Activated B cell treated with CpG ODN at 0.5 μM for 24 hours (primary cell): ENCODE data around the gene OTUD7B. TPM values are rescaled to one million over a fixed set of nuclear protein-coding genes. Genes with fewer than 3 reads are reported as not detected.
"Not testable (repeated sequence)": the region's sequence is repeated elsewhere in the genome, so short reads cannot be mapped to it uniquely, and the experiment has no call there.

ENCODE experiments used
- ATAC-seq: fragments of 200-7000 bp; cut with Tn5 transposase; one replicate; pipeline ENCODE4 v1.10.0; 2021; ENCODE audit warnings: low read depth, mild to moderate bottlenecking, moderate library complexity
- CTCF ChIA-PET: fragments of 350-600 bp; sonication (Branson Sonifier 250); formaldehyde crosslinking; loops from one replicate; lab custom pipeline; 2021; ENCODE audit warnings: antibody characterized with exemption; lab: Charles Lee
- POLR2A ChIA-PET: fragments of 350-600 bp; sonication (Branson Sonifier 250); formaldehyde crosslinking; loops from one replicate; lab custom pipeline; 2021; ENCODE audit warnings: antibody characterized with exemption; lab: Charles Lee
- DNase-seq: peaks from one replicate; pipeline ENCODE4 v3.0.0; 2022
- H3K27ac Mint-ChIP-seq: one replicate; pipeline ENCODE4 v1.8.0; 2020; ENCODE audit warnings: mixed read lengths
- H3K27me3 Mint-ChIP-seq: one replicate; pipeline ENCODE4 v1.8.0; 2021; ENCODE audit warnings: mixed read lengths
- H3K36me3 Mint-ChIP-seq: one replicate; pipeline ENCODE4 v1.8.0; 2021; ENCODE audit warnings: low read depth, mixed read lengths
- H3K4me1 Mint-ChIP-seq: one replicate; pipeline ENCODE4 v1.8.0; 2021; ENCODE audit warnings: mixed read lengths
- H3K4me3 Mint-ChIP-seq: one replicate; pipeline ENCODE4 v1.8.0; 2020; ENCODE audit warnings: mild to moderate bottlenecking, mixed read lengths
- H3K9me3 Mint-ChIP-seq: one replicate; pipeline ENCODE4 v1.8.0; 2020; ENCODE audit warnings: mixed read lengths
- intact Hi-C: fragments of 100-400 bp; cut with micrococcal nuclease; formaldehyde crosslinking; loops from one replicate; pipeline ENCODE4 v1.15.1; 2024
- total RNA-seq: library from RNA; stranded (reverse); gene quantifications from 2 replicates; pipeline ENCODE4 v1.2.3, GENCODE V29; 2022
- TF ChIP-seq, protein P1 (sequence below): fragments of 200-600 bp; IDR thresholded peaks from one replicate; pipeline ENCODE4 v1.8.0; 2022; ENCODE audit warnings: antibody characterized with exemption, mild to moderate bottlenecking

The OTUD7B gene
- total RNA-seq, 1 donor from 2014 or later = 4.3 TPM

DNA sequence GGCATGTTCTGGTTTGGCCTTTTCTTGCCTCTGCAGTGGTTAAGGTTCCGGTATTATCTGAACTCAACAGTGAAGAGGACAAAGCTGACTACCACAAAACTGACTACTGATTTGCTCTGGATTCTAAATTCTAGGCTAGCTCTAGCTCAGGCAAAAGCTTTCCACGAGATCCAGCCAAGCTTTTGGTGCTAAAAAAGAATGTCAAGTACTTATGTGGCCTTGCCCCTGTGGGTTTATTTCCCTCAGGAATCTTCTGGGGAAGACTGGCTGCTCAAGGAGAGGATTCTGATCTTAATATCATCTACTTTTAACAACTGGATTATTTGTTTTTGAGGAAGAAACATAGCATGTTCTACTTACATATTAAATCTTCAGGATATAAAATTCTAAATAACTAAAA, 47.8 kb downstream of the OTUD7B start:
- Mint-ChIP-seq H3K27ac (no peak overlapping the region), H3K36me3 (peaks cover 3% of the 10 kb centered on the region), H3K4me1 (peaks cover 4% of the 10 kb centered on the region), H3K4me3 (no peak overlapping the region), H3K9me3 (peaks cover 2% of the 10 kb centered on the region), H3K27me3 (peaks cover 2% of the 10 kb centered on the region)
- ATAC-seq = no peak
- no peak for DNase-seq
- intact Hi-C loops = loop anchor here (1.0 to 5.0 kb wide), 7 partner anchors 50 to 225 kb away; partner anchors contain the start of gene OTUD7B
- TF ChIP-seq, protein P1, sequence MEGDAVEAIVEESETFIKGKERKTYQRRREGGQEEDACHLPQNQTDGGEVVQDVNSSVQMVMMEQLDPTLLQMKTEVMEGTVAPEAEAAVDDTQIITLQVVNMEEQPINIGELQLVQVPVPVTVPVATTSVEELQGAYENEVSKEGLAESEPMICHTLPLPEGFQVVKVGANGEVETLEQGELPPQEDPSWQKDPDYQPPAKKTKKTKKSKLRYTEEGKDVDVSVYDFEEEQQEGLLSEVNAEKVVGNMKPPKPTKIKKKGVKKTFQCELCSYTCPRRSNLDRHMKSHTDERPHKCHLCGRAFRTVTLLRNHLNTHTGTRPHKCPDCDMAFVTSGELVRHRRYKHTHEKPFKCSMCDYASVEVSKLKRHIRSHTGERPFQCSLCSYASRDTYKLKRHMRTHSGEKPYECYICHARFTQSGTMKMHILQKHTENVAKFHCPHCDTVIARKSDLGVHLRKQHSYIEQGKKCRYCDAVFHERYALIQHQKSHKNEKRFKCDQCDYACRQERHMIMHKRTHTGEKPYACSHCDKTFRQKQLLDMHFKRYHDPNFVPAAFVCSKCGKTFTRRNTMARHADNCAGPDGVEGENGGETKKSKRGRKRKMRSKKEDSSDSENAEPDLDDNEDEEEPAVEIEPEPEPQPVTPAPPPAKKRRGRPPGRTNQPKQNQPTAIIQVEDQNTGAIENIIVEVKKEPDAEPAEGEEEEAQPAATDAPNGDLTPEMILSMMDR = no peak
- ChIA-PET CTCF (interaction anchor here (0.7 to 3.3 kb wide), 27 partner anchors 10 to 260 kb away, joined by 3 to 57 read pairs (median 4); partner anchors contain the start of genes OTUD7B and VPS45), POLR2A (interaction anchor here (0.6 to 2.2 kb wide), 6 partner anchors 76 to 309 kb away, joined by 4 to 12 read pairs (median 8); a partner anchor contains a TSS)

DNA sequence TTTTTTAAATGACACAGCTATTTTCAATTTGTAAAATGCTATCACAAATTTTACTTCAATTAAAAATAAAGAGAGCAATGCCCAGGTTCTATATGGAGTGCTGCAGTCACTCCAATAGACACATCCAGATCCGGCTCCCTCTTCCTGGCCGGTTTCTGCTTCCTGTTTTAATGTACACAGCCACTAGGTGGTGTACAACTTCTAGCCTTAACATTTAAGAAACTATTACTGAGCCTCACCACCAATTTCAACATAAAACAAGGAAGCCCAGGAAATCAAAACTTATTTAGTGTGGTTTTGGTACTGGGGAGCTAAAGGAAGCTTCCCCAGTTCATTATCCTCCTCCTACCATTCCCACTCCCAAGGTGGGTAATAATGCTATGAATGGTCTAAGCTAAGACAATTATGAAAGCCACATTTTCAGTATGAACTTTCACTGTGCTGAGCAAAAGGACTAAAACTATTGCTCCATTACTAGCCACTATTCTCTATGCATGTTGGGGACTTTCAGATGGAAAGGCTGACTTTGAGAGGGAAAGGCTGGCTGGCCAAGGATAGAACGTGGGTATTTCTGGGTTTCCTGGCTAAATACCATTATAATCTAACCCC, 48.4 kb downstream of the OTUD7B start:
- no peak overlapping the region for H3K27ac Mint-ChIP-seq
- POLR2A ChIA-PET = interaction anchor here (0.6 to 2.2 kb wide), 6 partner anchors 75 to 310 kb away, joined by 4 to 12 read pairs (median 8); a partner anchor contains a TSS
- H3K9me3 Mint-ChIP-seq = peaks cover 2% of the 10 kb centered on the region
- H3K4me1 Mint-ChIP-seq = peaks cover 4% of the 10 kb centered on the region
- ATAC-seq (peak; percentile 60), DNase-seq (no peak)
- H3K4me3 Mint-ChIP-seq = no peak overlapping the region
- intact Hi-C loops = loop anchor here (1.0 to 5.0 kb wide), 7 partner anchors 50 to 225 kb away; partner anchors contain the start of gene OTUD7B
- TF ChIP-seq, protein P1 = peak; percentile 99
- H3K36me3 Mint-ChIP-seq = peaks cover 3% of the 10 kb centered on the region
- CTCF ChIA-PET = interaction anchor here (0.7 to 3.3 kb wide), 30 partner anchors 11 to 260 kb away, joined by 3 to 57 read pairs (median 4); partner anchors contain the start of genes OTUD7B, SF3B4 and VPS45
- peaks cover 2% of the 10 kb centered on the region for H3K27me3 Mint-ChIP-seq

DNA sequence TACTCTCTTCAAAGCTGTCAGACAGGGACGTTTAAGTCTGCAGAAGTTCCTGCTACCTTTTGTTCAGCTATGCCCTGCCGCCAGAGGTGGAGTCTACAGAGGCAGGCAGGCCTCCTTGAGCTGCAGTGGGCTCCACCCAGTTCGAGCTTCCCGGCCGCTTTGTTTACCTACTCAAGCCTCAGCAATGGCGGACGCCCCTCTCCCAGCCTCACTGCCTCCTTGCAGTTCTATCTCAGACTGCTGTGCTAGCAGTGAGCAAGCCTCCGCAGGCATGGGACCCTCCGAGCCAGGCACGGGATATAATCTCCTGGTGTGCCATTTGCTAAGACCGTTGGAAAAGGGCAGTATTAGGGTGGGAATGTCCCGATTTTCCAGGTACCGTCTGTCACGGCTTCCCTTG, 53.0 kb downstream of the OTUD7B start:
- H3K27ac Mint-ChIP-seq, CTCF ChIA-PET, intact Hi-C loops, ATAC-seq, DNase-seq, H3K4me3 Mint-ChIP-seq, H3K4me1 Mint-ChIP-seq, H3K27me3 Mint-ChIP-seq, H3K9me3 Mint-ChIP-seq, H3K36me3 Mint-ChIP-seq: not testable (repeated sequence)
- POLR2A ChIA-PET = interaction anchor here (0.7 kb wide), 1 partner anchor 14 kb away, joined by 10 read pairs; no protein-coding TSS in a partner anchor

DNA sequence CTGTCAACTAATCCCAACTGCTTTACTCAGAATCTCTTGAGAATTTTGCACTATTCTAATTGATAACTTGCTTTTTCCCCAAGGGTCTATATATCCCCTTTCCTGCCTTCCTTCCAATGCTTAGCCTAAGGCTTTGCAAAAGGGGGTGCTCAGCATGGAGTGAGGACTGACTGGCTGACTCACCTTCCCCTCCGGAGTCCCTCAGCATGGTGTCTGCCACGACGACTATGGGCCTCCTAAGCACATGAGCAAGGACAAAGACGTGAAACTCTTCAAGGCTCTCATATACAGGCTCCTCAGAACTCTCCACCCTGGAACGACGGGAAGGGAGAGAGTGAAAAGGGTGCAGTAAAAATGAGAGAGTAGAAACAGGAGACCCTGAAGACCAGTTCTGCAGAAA, 60.6 kb downstream of the OTUD7B start:
- intact Hi-C loops = no loop called here

DNA sequence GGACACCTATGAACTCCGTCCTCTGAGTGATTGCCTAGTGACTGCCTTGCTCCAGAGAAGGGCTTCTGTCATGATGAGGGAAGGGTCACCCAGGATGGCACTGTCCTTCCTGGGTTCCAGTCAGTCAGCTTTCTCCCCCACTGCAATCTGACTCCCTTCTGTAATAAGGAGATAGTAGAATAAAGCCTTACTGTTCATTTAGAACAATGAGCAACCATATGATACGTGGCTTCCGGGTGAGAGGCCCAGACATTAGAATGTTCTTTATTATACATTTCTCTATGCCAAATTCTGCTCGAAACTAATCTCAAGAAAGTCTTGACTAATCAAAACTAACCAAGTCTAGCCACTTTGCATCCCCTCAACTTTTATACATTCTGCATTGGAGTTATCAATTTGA, 65.3 kb downstream of the OTUD7B start:
- ChIA-PET CTCF (no interaction called here), POLR2A (no interaction called here)
- Mint-ChIP-seq H3K4me3 (no peak overlapping the region), H3K27me3 (no peaks in the 10 kb centered on the region), H3K9me3 (no peaks in the 10 kb centered on the region), H3K36me3 (no peaks in the 10 kb centered on the region), H3K4me1 (no peaks in the 10 kb centered on the region), H3K27ac (no peak overlapping the region)
- DNase-seq (no peak), ATAC-seq (no peak)
- TF ChIP-seq, protein P1 = no peak
- intact Hi-C loops = no loop called here

More for the DNA sequence above, 60.6 kb downstream of the OTUD7B start:
- Mint-ChIP-seq H3K9me3 (no peaks in the 10 kb centered on the region), H3K4me1 (no peaks in the 10 kb centered on the region), H3K4me3 (no peak overlapping the region), H3K27ac (no peak overlapping the region), H3K36me3 (no peaks in the 10 kb centered on the region), H3K27me3 (no peaks in the 10 kb centered on the region)
- TF ChIP-seq, protein P1 = no peak
- no peak for DNase-seq
- CTCF ChIA-PET = no interaction called here
- ATAC-seq = no peak
- POLR2A ChIA-PET = no interaction called here
